22Rv1 (cell line): ENCODE results near the gene MPV17L.
"Not testable (repeated sequence)": the region's sequence is repeated elsewhere in the genome, so short reads cannot be mapped to it uniquely, and the experiment has no call there.

Experiments
- ZFX ChIP-seq: fragments of 450-650 bp; IDR thresholded peaks from 2 replicates; pipeline ENCODE4 v1.6.1; 2017; ENCODE audit warnings: antibody characterized with exemption, borderline replicate concordance
- TF ChIP-seq, protein P1 (sequence below): fragments of 450-650 bp; IDR thresholded peaks from 2 replicates; pipeline ENCODE4 v1.5.1; 2017; ENCODE audit warnings: mild to moderate bottlenecking

DNA sequence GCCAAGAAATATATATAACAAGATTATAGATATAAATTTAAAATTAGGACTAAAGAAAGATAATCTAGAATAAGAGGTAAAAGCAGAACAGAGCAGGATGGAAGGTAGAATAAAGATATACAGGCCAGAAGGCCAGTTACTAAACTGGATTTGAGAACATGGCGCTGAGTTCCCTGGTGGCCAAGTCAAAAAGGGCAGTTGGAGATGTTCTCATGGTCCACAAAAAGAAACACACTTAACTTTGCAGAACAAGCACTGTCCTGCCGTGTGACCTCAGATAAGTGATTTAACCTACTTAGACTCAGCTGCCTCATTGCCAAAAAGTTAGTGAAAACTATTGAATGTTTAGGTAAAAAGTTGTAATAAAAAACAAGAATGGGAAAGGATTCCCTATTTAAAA is 40.7 kb upstream of the MPV17L start:
- TF ChIP-seq, protein P1, sequence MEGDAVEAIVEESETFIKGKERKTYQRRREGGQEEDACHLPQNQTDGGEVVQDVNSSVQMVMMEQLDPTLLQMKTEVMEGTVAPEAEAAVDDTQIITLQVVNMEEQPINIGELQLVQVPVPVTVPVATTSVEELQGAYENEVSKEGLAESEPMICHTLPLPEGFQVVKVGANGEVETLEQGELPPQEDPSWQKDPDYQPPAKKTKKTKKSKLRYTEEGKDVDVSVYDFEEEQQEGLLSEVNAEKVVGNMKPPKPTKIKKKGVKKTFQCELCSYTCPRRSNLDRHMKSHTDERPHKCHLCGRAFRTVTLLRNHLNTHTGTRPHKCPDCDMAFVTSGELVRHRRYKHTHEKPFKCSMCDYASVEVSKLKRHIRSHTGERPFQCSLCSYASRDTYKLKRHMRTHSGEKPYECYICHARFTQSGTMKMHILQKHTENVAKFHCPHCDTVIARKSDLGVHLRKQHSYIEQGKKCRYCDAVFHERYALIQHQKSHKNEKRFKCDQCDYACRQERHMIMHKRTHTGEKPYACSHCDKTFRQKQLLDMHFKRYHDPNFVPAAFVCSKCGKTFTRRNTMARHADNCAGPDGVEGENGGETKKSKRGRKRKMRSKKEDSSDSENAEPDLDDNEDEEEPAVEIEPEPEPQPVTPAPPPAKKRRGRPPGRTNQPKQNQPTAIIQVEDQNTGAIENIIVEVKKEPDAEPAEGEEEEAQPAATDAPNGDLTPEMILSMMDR: not testable (repeated sequence)
- TF ChIP-seq ZFX: not testable (repeated sequence)
